H54 (cell line): ENCODE data around the gene ASNSD1.
"Not testable (repeated sequence)": the region's sequence is repeated elsewhere in the genome, so short reads cannot be mapped to it uniquely, and the experiment has no call there.

ENCODE experiments used
- DNase-seq: peaks from one replicate; pipeline ENCODE4 v3.0.0; 2011; ENCODE audit warnings: low spot score, mixed read lengths; ENCODE audit not compliant: insufficient read length
- FAIRE-seq: peaks from 3 replicates; lab custom pipeline; 2011; peaks lifted over from hg19 to GRCh38; lab: Jason Lieb, UNC
- POLR2A ChIP-seq: IDR thresholded peaks from 2 replicates; pipeline ENCODE4 v1.6.1; 2011; ENCODE audit warnings: low read depth, mild to moderate bottlenecking, low read length

ASNSD1 gene

GRCh38 chr2:189659734-189660133, 1.5 kb upstream of the ASNSD1 start:
- DNase-seq = no peak
- TF ChIP-seq POLR2A = no peak
- FAIRE-seq = no peak

GRCh38 chr2:189660803-189661147, 484 bp upstream of the ASNSD1 start:
- TF ChIP-seq POLR2A = no peak
- no peak for FAIRE-seq
- DNase-seq = no peak

- FAIRE-seq (no peak), DNase-seq (no peak)
- TF ChIP-seq POLR2A = no peak
These were observed 680 bp downstream of the ASNSD1 start for GRCh38 chr2:189661957-189662321.

- FAIRE-seq = no peak
- DNase-seq = no peak
- no peak for TF ChIP-seq POLR2A
These were observed 1.5 kb downstream of the ASNSD1 start for GRCh38 chr2:189662669-189663226.

- not testable (repeated sequence) for DNase-seq, FAIRE-seq
These were observed 2.1 kb downstream of the ASNSD1 start for GRCh38 chr2:189663319-189663718.

- no peak for TF ChIP-seq POLR2A
- DNase-seq (no peak), FAIRE-seq (no peak)
These were observed 8.7 kb downstream of the ASNSD1 start for GRCh38 chr2:189669913-189670312.

GRCh38 chr2:189673661-189674373, 12.6 kb downstream of the ASNSD1 start:
- no peak for TF ChIP-seq POLR2A
- FAIRE-seq = peak; percentile 80
- DNase-seq = no peak

GRCh38 chr2:189674374-189675112, 13.3 kb downstream of the ASNSD1 start, which contains the start of gene ANKAR:
TSS of gene ANKAR (plus strand) at chr2:189674670. CDS start at chr2:189676491, 1,821 bp downstream.
- FAIRE-seq (no peak), DNase-seq (peak; percentile 81)
- peak; percentile 54; the same call in 1 of the 2 replicates for TF ChIP-seq POLR2A

- DNase-seq = no peak
- TF ChIP-seq POLR2A = no peak
- FAIRE-seq = no peak
These were observed 15.2 kb downstream of the ASNSD1 start for GRCh38 chr2:189676471-189676870.

- no peak for TF ChIP-seq POLR2A
- DNase-seq (no peak), FAIRE-seq (no peak)
These were observed 18.0 kb downstream of the ASNSD1 start for GRCh38 chr2:189679226-189679625.

- FAIRE-seq = no peak
- no peak for TF ChIP-seq POLR2A
- no peak for DNase-seq
These were observed 19.9 kb downstream of the ASNSD1 start for GRCh38 chr2:189681203-189681602.

GRCh38 chr2:189681903-189682302, 20.6 kb downstream of the ASNSD1 start:
- DNase-seq (no peak), FAIRE-seq (no peak)
- TF ChIP-seq POLR2A = no peak

GRCh38 chr2:189683348-189683747, 22.1 kb downstream of the ASNSD1 start:
- TF ChIP-seq POLR2A = no peak
- FAIRE-seq = no peak
- no peak for DNase-seq

GRCh38 chr2:189684811-189685210, 23.6 kb downstream of the ASNSD1 start:
- TF ChIP-seq POLR2A = no peak
- no peak for DNase-seq
- no peak for FAIRE-seq
